Pancreas (tissue), 10 donors: ENCODE results near the gene NTF3. TPM values are rescaled to one million over a fixed set of nuclear protein-coding genes. Genes with fewer than 3 reads are reported as not detected.

ENCODE experiments used
- ATAC-seq, 4 donors: fragments of 200-7000 bp; cut with Tn5 transposase; one replicate each; pipeline versions ENCODE4 v1.8.0 to v1.9.1; 2020; ENCODE audit warnings: mild to moderate bottlenecking in 4 of 4, moderate library complexity in 4 of 4
- DNase-seq, 6 donors: peaks; one replicate each; pipeline ENCODE4 v3.0.0-alpha.2; 2020
- FAIRE-seq: peaks from 2 replicates; lab custom pipeline; 2012; peaks lifted over from hg19 to GRCh38; lab: Jason Lieb, UNC
- H3K27ac ChIP-seq, 4 donors: fragments of 200-600 bp; sonication (generic); 1 replicate in 3 of 4; 2 replicates in 1 of 4; pipeline versions ENCODE4 v1.5.0 to v1.8.0; 2020
- H3K27me3 ChIP-seq, 4 donors: fragments of 200-600 bp; one replicate each; pipeline ENCODE4 v1.8.0; 2021
- H3K36me3 ChIP-seq, 3 donors: fragments of 200-600 bp; sonication (generic) in 1 of 3; one replicate each; pipeline versions ENCODE4 v1.5.0 to v1.8.0; 2020 to 2021
- H3K4me1 ChIP-seq, 3 donors: fragments of 200-600 bp; one replicate each; pipeline ENCODE4 v1.8.0; 2021
- H3K4me3 ChIP-seq, 4 donors: fragments of 200-600 bp; sonication (generic) in 2 of 4; one replicate each; pipeline versions ENCODE4 v1.5.0 to v1.8.0; 2020 to 2021
- H3K9me3 ChIP-seq, 4 donors: fragments of 200-600 bp; one replicate each; pipeline ENCODE4 v1.8.0; 2021
- CTCF ChIP-seq, 4 donors: fragments of 200-600 bp; sonication (generic) in 3 of 4; IDR thresholded peaks; one replicate each; pipeline versions ENCODE4 v1.5.0 to v1.8.0; 2021; ENCODE audit warnings: antibody characterized with exemption in 4 of 4
- WGBS, 2 donors: extraction: QIAGEN DNeasy Blood & Tissue Kit; methylation state at CpG; one replicate each; pipeline ENCODE4 v1.1.7; 2013; 5-methylcytosine and 5-hydroxymethylcytosine counted together
- intact Hi-C, 3 donors: fragments of 100-400 bp; cut with DNase I; formaldehyde crosslinking; loops; one replicate each; pipeline versions ENCODE4 v1.11.1 to v1.14.2; 2022
- polyA plus RNA-seq, 2 donors: library from polyadenylated mRNA; stranded (reverse); fragments of 200-250 nt; gene quantifications; one replicate each; pipeline ENCODE4 v1.2.3, GENCODE V29; 2013
- total RNA-seq, 6 donors: library from RNA; stranded (reverse); fragmentation: NEBNext Ultra II Directional in 4 of 6; extraction: Animal tissue kit (Norgen Biotek cat#: 25700) in 4 of 6; gene quantifications; one replicate each; pipeline versions ENCODE4 v1.2.1 to v1.2.4, GENCODE V29; 2021 to 2023
- donor health status: healthy with polysubstance abuse.
- donor health status: DM: no; HTN: no; CAD: no; lungs with moderate emphysema.
- donor health status: DM: no; HTN: no; CAD: no.
- donor health status: control.
- donor health status: control.
- donor health status: Bipolar disorder and iron deficiency.
- donor health status: DM: yes; HTN: yes; CAD: no.
- donor health status: DM: no; HTN: no; CAD: no.
- donor health status: DM: no; HTN: no; CAD: no.
- donor health status: DM: yes; HTN: yes; CAD: no.

NTF3 gene
- total and polyA plus RNA-seq, 8 donors: 0.46 to 0.63 TPM; not detected in 6

- DNase-seq (no peak), FAIRE-seq (no peak), ATAC-seq (no peak)
- no peak overlapping the region for H3K27ac ChIP-seq
- no peaks in the 10 kb centered on the region for H3K36me3 ChIP-seq
- no peak for TF ChIP-seq CTCF (IDR thresholded peaks at IDR 0.05)
- no peaks in the 10 kb centered on the region for H3K4me1 ChIP-seq
- no peaks in the 10 kb centered on the region for H3K9me3 ChIP-seq
- intact Hi-C loops: loop anchor here in 1 of 3 donors (10.0 kb wide), 1 partner anchor 265 kb away; no protein-coding TSS in a partner anchor
- H3K4me3 ChIP-seq: no peak overlapping the region
- H3K27me3 ChIP-seq: no peaks in the 10 kb centered on the region
Measured at GRCh38 chr12:5439788-5440300, 7.9 kb downstream of the NTF3 start.

- Histone ChIP-seq H3K36me3 (no peaks in the 10 kb centered on the region), H3K4me3 (no peak overlapping the region), H3K27ac (no peak overlapping the region), H3K9me3 (no peaks in the 10 kb centered on the region), H3K27me3 (no peaks in the 10 kb centered on the region), H3K4me1 (no peaks in the 10 kb centered on the region)
- intact Hi-C loops: loop anchor here in 1 of 3 donors (10.0 kb wide), 1 partner anchor 266 kb away; no protein-coding TSS in a partner anchor
- ATAC-seq (no peak), FAIRE-seq (no peak), DNase-seq (no peak)
- TF ChIP-seq CTCF (IDR thresholded peaks at IDR 0.05): no peak
- WGBS, 2 donors: 59 to 78% methylated on average over 7 of the region's 7 CpGs
Measured at GRCh38 chr12:5440978-5441377, 9.1 kb downstream of the NTF3 start.

- Histone ChIP-seq H3K4me3 (no peak overlapping the region), H3K4me1 (no peaks in the 10 kb centered on the region), H3K27ac (no peak overlapping the region), H3K9me3 (no peaks in the 10 kb centered on the region), H3K27me3 (no peaks in the 10 kb centered on the region), H3K36me3 (no peaks in the 10 kb centered on the region)
- FAIRE-seq: no peak
- 35 to 36% methylated on average over 10 of the region's 10 CpGs for WGBS, 2 donors
- DNase-seq: peak in 2 of 6 donors; percentile 16 to 27
- peak in 3 of 4 donors; percentile 50 to 82 (median 71) for ATAC-seq
- intact Hi-C loops: loop anchor here in 1 of 3 donors (10.0 kb wide), 1 partner anchor 267 kb away; no protein-coding TSS in a partner anchor
- TF ChIP-seq CTCF (IDR thresholded peaks at IDR 0.05): no peak
Measured at GRCh38 chr12:5441497-5442236, 9.8 kb downstream of the NTF3 start.

GRCh38 chr12:5442251-5443006, 10.5 kb downstream of the NTF3 start:
- Histone ChIP-seq H3K27ac (no peak overlapping the region), H3K27me3 (no peaks in the 10 kb centered on the region), H3K4me1 (no peaks in the 10 kb centered on the region), H3K36me3 (no peaks in the 10 kb centered on the region), H3K4me3 (no peak overlapping the region), H3K9me3 (no peaks in the 10 kb centered on the region)
- FAIRE-seq: no peak
- TF ChIP-seq CTCF (IDR thresholded peaks at IDR 0.05): peak in 1 of 4 donors; percentile 33
- ATAC-seq: peak; percentile 58 to 86 (median 80)
- 43 to 53% methylated on average over 11 of the region's 11 CpGs for WGBS, 2 donors
- DNase-seq: peak in 2 of 6 donors; percentile 13 to 18
- intact Hi-C loops: loop anchor here in 1 of 3 donors (10.0 kb wide), 1 partner anchor 268 kb away; no protein-coding TSS in a partner anchor
